Uterus (tissue), 2 donors: ENCODE measurements around the gene SETX.

Source experiments
- CTCF ChIP-seq, 4 experiments: fragments of 200-600 bp in 2 of 4; fragments of 450-650 bp in 2 of 4; sonication (generic) in 2 of 4; IDR thresholded peaks; one replicate each; pipeline ENCODE4 v1.5.1; 2016 to 2019; ENCODE audit warnings: antibody characterized with exemption in 4 of 4, mild to moderate bottlenecking in 2 of 4, moderate library complexity in 1 of 4
- POLR2A ChIP-seq, 2 donors: fragments of 450-650 bp; IDR thresholded peaks; one replicate each; pipeline ENCODE4 v1.6.1; 2016; ENCODE audit warnings: antibody characterized with exemption in 2 of 2, mild to moderate bottlenecking in 1 of 2, moderate library complexity in 1 of 2

DNA sequence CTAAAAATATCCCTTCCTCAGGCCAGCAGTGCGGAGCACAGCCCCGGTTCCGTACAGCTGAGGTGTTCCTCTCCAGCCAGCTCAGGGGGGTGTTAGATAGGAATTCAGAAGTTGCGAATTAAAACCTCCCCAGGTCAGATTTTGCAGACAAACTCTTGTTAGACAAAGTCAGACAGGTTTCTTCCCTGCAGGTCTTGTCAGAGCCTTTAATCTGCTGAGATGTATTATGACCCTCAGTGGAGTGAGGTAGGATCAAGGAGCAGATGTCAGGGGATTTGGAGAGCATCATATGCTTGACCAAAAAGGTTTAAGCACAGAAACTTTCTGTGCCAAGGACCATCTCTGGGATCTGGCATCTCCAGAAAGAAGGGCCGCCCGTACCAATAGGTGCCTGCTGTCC lies 132.8 kb downstream of the SETX start:
- TF ChIP-seq CTCF (IDR thresholded peaks at IDR 0.05) = no peak
- no peak for TF ChIP-seq POLR2A (IDR thresholded peaks at IDR 0.05)
